WTC11 (cell line): ENCODE measurements around the gene PKNOX1.

Source experiments
- CREB1 ChIP-seq: sonication (generic); formaldehyde crosslinking; IDR thresholded peaks from 2 replicates; pipeline ENCODE4 v1.8.0; 2023; ENCODE audit warnings: mild to moderate bottlenecking, missing genetic modification reagents
- CTCF ChIP-seq: fragments of 200-600 bp; IDR thresholded peaks from 2 replicates; pipeline ENCODE4 v1.8.0; 2022; ENCODE audit warnings: antibody characterized with exemption
- NFE2L1 ChIP-seq: sonication (generic); formaldehyde crosslinking; IDR thresholded peaks from 2 replicates; pipeline ENCODE4 v1.8.1; 2023; ENCODE audit warnings: missing genetic modification reagents
- USF2 ChIP-seq: sonication (generic); formaldehyde crosslinking; IDR thresholded peaks from 2 replicates; pipeline ENCODE4 v1.8.1; 2023; ENCODE audit warnings: mild to moderate bottlenecking, missing genetic modification reagents, moderate library complexity
- ZBTB21 ChIP-seq: sonication (generic); formaldehyde crosslinking; IDR thresholded peaks from 2 replicates; pipeline ENCODE4 v1.8.1; 2023; ENCODE audit warnings: mild to moderate bottlenecking, missing genetic modification reagents, borderline replicate concordance
- ZNF423 ChIP-seq: fragments of 250-450 bp; sonication (Bioruptor Pico); IDR thresholded peaks from 2 replicates; pipeline ENCODE4 v2.1.2; 2022; ENCODE audit warnings: mild to moderate bottlenecking, moderate library complexity
- ZNF512 ChIP-seq: sonication (generic); formaldehyde crosslinking; IDR thresholded peaks from 2 replicates; pipeline ENCODE4 v1.8.1; 2022; ENCODE audit warnings: missing genetic modification reagents, borderline replicate concordance
- ZSCAN18 ChIP-seq: fragments of 250-450 bp; sonication (Bioruptor Pico); IDR thresholded peaks from 2 replicates; pipeline ENCODE4 v2.1.2; 2022; ENCODE audit warnings: mild to moderate bottlenecking, moderate library complexity

GRCh38 chr21:42973309-42973990, 912 bp upstream of the PKNOX1 start:
- TF ChIP-seq NFE2L1 (no peak), ZBTB21 (CRISPR knock-in tag) (no peak), CTCF (no peak), ZSCAN18 (CRISPR knock-in tag) (no peak), ZNF423 (CRISPR knock-in tag) (no peak), USF2 (CRISPR knock-in tag) (no peak), CREB1 (CRISPR knock-in tag) (no peak), ZNF512 (CRISPR knock-in tag) (no peak)
